ENCODE measurements around the gene SEC14L3. TPM values are rescaled to one million over a fixed set of nuclear protein-coding genes. Genes with fewer than 3 reads are reported as not detected.

SEC14L3 gene
- total RNA-seq, 1 donor from 2014 or later: not detected

DNA sequence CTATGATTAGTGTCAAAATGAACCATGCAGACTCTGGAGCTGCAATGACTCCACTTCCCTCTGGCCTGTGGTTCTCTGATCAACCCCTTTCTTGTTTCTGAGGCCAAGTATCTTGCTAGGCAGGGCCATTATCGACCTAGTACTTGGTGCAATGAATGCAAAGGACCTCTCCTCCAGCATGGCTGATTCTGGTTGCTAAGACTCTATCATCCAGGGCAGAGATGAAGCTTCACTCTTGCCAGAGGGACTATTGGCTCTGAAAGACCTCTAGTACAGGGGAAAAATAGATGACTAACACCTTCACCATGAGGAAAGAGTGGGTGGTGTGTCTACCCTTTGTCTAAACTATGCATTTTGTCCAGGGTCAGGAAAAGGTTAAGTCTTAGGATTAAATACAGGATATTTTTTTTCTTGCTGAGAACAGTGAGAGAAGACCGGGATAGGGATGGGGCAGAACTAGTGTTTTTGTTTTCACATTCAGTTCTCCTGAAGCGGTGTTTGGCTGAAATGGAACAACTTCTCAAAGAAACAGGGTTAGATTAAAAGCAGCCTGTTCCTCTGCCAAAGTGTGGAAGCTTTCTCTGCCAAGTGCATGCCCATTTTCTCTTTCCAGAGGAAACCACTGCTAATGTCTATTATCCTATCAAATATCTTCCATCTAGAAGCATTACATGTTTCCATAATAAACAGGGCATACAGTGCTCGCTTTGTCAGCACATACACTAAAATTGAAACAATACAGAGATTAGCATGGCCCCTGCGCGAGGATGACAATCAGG lies 51.3 kb downstream of the SEC14L3 start:
- ChIA-PET POLR2A (no interaction called here), CTCF (no interaction called here)
- intact Hi-C loops (cut with micrococcal nuclease): loop anchor here (5.0 to 10.0 kb wide), 4 partner anchors 578 to 1033 kb away; partner anchors contain the start of genes AP1B1, NF2 and SMTN
- DNase-seq (no peak), ATAC-seq (ENCODE audit: low read depth) (no peak)
- TF ChIP-seq, protein P1, sequence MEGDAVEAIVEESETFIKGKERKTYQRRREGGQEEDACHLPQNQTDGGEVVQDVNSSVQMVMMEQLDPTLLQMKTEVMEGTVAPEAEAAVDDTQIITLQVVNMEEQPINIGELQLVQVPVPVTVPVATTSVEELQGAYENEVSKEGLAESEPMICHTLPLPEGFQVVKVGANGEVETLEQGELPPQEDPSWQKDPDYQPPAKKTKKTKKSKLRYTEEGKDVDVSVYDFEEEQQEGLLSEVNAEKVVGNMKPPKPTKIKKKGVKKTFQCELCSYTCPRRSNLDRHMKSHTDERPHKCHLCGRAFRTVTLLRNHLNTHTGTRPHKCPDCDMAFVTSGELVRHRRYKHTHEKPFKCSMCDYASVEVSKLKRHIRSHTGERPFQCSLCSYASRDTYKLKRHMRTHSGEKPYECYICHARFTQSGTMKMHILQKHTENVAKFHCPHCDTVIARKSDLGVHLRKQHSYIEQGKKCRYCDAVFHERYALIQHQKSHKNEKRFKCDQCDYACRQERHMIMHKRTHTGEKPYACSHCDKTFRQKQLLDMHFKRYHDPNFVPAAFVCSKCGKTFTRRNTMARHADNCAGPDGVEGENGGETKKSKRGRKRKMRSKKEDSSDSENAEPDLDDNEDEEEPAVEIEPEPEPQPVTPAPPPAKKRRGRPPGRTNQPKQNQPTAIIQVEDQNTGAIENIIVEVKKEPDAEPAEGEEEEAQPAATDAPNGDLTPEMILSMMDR (IDR thresholded peaks at IDR 0.05): no peak
- H3K36me3 Mint-ChIP-seq (ENCODE audit: low read depth): peaks cover 31% of the 10 kb centered on the region
- peaks cover 32% of the 10 kb centered on the region for H3K4me1 Mint-ChIP-seq
- H3K27ac Mint-ChIP-seq: no peak overlapping the region
- H3K9me3 Mint-ChIP-seq: no peaks in the 10 kb centered on the region
- no peak overlapping the region for H3K4me3 Mint-ChIP-seq
- no peaks in the 10 kb centered on the region for H3K27me3 Mint-ChIP-seq

DNA sequence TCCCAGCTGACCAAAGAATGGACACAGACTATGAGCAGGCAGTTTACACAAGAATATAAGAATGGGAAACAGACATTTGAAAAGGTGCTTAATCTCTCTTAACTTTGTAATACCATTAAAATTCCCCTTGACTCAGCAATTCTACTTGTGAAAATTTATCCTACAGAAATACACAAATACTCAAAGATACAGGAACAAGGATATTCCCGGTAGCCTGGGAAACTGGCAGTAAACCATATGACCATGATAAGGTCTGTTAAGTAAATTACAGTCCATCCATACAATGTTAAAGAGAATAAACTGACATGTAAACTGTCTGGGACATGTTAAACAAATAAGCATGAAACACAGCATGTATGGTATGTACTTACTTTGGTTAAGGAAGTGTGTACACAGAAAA lies 55.0 kb downstream of the SEC14L3 start:
- ATAC-seq (ENCODE audit: low read depth): no peak
- intact Hi-C loops (cut with micrococcal nuclease): no loop called here
- Mint-ChIP-seq H3K9me3 (no peaks in the 10 kb centered on the region), H3K27me3 (no peaks in the 10 kb centered on the region), H3K4me3 (no peak overlapping the region), H3K36me3 (ENCODE audit: low read depth) (peaks cover 28% of the 10 kb centered on the region), H3K27ac (no peak overlapping the region), H3K4me1 (peaks cover 1% of the 10 kb centered on the region)
- DNase-seq: no peak
- ChIA-PET CTCF (no interaction called here), POLR2A (no interaction called here)
- TF ChIP-seq, protein P1 (IDR thresholded peaks at IDR 0.05): no peak

GRCh38 chr22:30416403-30416802 lies 55.4 kb downstream of the SEC14L3 start:
- no peaks in the 10 kb centered on the region for H3K9me3 Mint-ChIP-seq
- POLR2A ChIA-PET: no interaction called here
- intact Hi-C loops (cut with micrococcal nuclease): no loop called here
- H3K4me1 Mint-ChIP-seq: no peaks in the 10 kb centered on the region
- H3K4me3 Mint-ChIP-seq: no peak overlapping the region
- CTCF ChIA-PET: no interaction called here
- TF ChIP-seq, protein P1 (IDR thresholded peaks at IDR 0.05): no peak
- no peak overlapping the region for H3K27ac Mint-ChIP-seq
- DNase-seq (no peak), ATAC-seq (ENCODE audit: low read depth) (no peak)
- H3K36me3 Mint-ChIP-seq (ENCODE audit: low read depth): peaks cover 28% of the 10 kb centered on the region
- H3K27me3 Mint-ChIP-seq: no peaks in the 10 kb centered on the region

GRCh38 chr22:30414525-30415047 lies 57.2 kb downstream of the SEC14L3 start:
- POLR2A ChIA-PET: interaction anchor here (1.0 kb wide), 1 partner anchor 13 kb away, joined by 4 read pairs; no protein-coding TSS in a partner anchor
- no peaks in the 10 kb centered on the region for H3K9me3 Mint-ChIP-seq
- TF ChIP-seq, protein P1 (IDR thresholded peaks at IDR 0.05): no peak
- peaks cover 23% of the 10 kb centered on the region for H3K36me3 Mint-ChIP-seq (ENCODE audit: low read depth)
- no peak overlapping the region for H3K27ac Mint-ChIP-seq
- H3K4me1 Mint-ChIP-seq: no peaks in the 10 kb centered on the region
- ATAC-seq (ENCODE audit: low read depth): no peak
- intact Hi-C loops (cut with micrococcal nuclease): no loop called here
- DNase-seq: no peak
- CTCF ChIA-PET: interaction anchor here (1.0 kb wide), 1 partner anchor 127 kb away, joined by 4 read pairs; no protein-coding TSS in a partner anchor
- no peaks in the 10 kb centered on the region for H3K27me3 Mint-ChIP-seq
- no peak overlapping the region for H3K4me3 Mint-ChIP-seq

- CTCF ChIA-PET: interaction anchor here (1.0 kb wide), 1 partner anchor 126 kb away, joined by 4 read pairs; no protein-coding TSS in a partner anchor
- H3K27ac Mint-ChIP-seq: no peak overlapping the region
- TF ChIP-seq, protein P1 (IDR thresholded peaks at IDR 0.05): no peak
- no peak for ATAC-seq (ENCODE audit: low read depth)
- no peaks in the 10 kb centered on the region for H3K27me3 Mint-ChIP-seq
- no peak for DNase-seq
- H3K4me3 Mint-ChIP-seq: no peak overlapping the region
- H3K4me1 Mint-ChIP-seq: no peaks in the 10 kb centered on the region
- POLR2A ChIA-PET: interaction anchor here (0.5 kb wide), 1 partner anchor 163 kb away, joined by 4 read pairs; no protein-coding TSS in a partner anchor
- intact Hi-C loops (cut with micrococcal nuclease): no loop called here
- peaks cover 19% of the 10 kb centered on the region for H3K36me3 Mint-ChIP-seq (ENCODE audit: low read depth)
- no peaks in the 10 kb centered on the region for H3K9me3 Mint-ChIP-seq
These were observed 57.9 kb downstream of the SEC14L3 start for GRCh38 chr22:30413745-30414524.

All from activated B cell treated with CpG ODN at 0.5 μM for 24 hours (primary cell).